Measurements from ENCODE around the gene NTHL1. TPM values are rescaled to one million over a fixed set of nuclear protein-coding genes. Genes with fewer than 3 reads are reported as not detected.

NTHL1 gene
- total RNA-seq, 6 donors from 2014 or later: 17.8 to 43.6 (median 28.8) TPM

DNA sequence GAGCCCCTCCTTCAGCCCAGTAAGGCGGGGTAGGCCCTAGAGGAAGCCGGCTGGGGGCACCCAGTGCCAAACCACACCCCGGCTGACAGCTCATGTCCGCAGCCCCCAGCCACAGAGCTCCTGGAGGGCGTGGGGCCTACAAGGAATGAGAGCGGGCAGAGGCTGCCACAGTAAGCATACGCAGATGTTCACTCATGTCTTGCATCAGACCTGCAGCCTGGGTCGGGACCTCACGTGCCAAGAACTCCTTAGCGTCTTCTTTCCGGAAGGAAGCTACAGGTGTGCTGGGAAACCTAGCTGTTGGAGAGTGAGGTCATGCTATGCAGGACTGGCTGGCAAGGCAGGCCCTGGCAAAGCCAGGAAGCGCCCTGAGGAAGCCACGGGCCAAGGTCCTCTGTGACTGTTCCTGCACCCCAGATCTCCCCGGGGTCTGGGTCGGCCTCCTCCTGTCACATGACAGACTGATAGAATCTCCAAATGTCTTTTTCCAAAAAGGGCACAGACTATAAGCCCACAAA, 39.6 kb downstream of the NTHL1 start:
- DNase-seq (peak in 1 of 2 donors; percentile 65), ATAC-seq (ENCODE audit: low FRiP score in 2 of 2) (peak in 1 of 2 donors; percentile 48)
- Histone ChIP-seq H3K27ac (peak overlapping the region; percentile 32 to 96 (median 90)), H3K36me3 (peaks cover 0 to 5% (median 3%) of the 10 kb centered on the region in 4 donors), H3K4me1 (peaks cover 54 to 69% (median 60%) of the 10 kb centered on the region in 4 donors), H3K4me3 (peak overlapping the region in 3 of 4 donors; percentile 67 to 100 (median 95)), H3K9me3 (no peaks in the 10 kb centered on the region), H3K27me3 (no peaks in the 10 kb centered on the region)
- 33 to 40% methylated on average over 10 to 15 of the region's 15 CpGs for WGBS, 2 donors
- TF ChIP-seq POLR2A (IDR thresholded peaks at IDR 0.05) (no peak), POLR2AphosphoS5 (IDR thresholded peaks at IDR 0.05) (peak in 1 of 2 donors; percentile 51)

DNA sequence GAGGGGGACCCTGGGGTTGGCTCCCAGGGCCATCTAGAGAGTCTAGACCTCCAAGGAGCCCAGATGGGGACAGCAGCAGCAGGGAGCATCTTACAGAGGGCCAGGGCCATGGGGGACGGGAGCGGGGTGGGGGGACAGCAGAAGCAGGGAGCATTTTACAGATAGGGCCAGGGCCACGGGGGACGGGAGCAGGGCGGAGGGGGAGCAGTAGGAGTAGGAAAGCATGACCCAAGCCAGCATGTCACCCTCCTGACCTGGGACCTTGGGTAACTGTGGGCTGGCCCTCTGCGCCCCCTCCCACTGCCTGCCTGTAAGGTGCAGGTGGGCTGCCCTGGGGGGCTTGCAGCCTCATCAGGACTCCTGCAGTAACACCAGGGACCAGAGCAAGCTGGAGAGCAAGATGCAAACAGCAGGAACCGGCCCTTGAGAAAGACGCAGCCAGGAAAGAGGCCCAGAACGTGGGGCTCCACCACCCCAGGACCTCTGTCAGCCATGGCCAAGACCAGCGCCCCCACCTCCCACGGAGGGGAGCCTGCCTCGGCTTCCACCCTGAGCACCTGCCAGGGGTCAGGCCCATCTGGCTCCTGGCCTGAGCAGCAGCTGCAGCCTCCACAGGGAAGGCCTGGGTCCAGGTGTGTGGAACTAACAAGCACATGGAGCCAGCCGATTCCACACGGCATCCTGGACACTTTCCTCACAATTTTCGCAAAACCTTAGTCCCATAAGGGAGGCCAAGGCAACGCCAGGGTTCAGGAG, 40.4 kb downstream of the NTHL1 start:
- H3K27me3 ChIP-seq: no peaks in the 10 kb centered on the region
- H3K27ac ChIP-seq: peak overlapping the region in 3 of 4 donors; percentile 32 to 85 (median 53)
- H3K4me3 ChIP-seq: peak overlapping the region in 1 of 4 donors; percentile 100
- ATAC-seq (ENCODE audit: low FRiP score in 2 of 2): no peak
- 82 to 85% methylated on average over 14 to 16 of the region's 16 CpGs for WGBS, 2 donors
- peaks cover 54 to 69% (median 60%) of the 10 kb centered on the region in 4 donors for H3K4me1 ChIP-seq
- peak in 1 of 2 donors; percentile 62 for DNase-seq
- TF ChIP-seq POLR2A (IDR thresholded peaks at IDR 0.05): no peak
- TF ChIP-seq POLR2AphosphoS5 (IDR thresholded peaks at IDR 0.05): no peak
- TF ChIP-seq EP300 (IDR thresholded peaks at IDR 0.05): no peak
- TF ChIP-seq, protein P1, sequence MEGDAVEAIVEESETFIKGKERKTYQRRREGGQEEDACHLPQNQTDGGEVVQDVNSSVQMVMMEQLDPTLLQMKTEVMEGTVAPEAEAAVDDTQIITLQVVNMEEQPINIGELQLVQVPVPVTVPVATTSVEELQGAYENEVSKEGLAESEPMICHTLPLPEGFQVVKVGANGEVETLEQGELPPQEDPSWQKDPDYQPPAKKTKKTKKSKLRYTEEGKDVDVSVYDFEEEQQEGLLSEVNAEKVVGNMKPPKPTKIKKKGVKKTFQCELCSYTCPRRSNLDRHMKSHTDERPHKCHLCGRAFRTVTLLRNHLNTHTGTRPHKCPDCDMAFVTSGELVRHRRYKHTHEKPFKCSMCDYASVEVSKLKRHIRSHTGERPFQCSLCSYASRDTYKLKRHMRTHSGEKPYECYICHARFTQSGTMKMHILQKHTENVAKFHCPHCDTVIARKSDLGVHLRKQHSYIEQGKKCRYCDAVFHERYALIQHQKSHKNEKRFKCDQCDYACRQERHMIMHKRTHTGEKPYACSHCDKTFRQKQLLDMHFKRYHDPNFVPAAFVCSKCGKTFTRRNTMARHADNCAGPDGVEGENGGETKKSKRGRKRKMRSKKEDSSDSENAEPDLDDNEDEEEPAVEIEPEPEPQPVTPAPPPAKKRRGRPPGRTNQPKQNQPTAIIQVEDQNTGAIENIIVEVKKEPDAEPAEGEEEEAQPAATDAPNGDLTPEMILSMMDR (IDR thresholded peaks at IDR 0.05): no peak
- H3K9me3 ChIP-seq: no peaks in the 10 kb centered on the region
- H3K36me3 ChIP-seq: peaks cover 3 to 13% (median 11%) of the 10 kb centered on the region in 4 donors

DNA sequence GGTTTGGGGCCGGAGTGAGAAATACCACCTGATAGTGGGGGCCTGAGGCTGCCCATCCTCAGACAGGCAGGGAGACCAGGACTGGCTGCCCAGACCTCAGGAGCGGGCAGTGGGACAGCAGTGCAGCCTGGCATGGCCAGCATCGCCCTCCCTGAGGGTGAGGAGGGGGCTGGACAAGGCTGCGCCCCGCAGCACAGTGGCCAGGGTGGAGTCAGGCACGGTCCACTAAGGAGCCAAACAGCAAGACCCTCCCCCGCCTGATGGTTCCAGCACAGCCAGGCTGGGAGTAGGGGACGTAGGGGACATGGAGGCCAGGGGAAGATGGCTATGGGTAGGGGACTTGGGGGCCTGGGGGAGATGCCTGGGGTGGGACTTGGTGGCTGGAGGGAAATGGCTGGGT, 41.3 kb downstream of the NTHL1 start:
- H3K9me3 ChIP-seq: no peaks in the 10 kb centered on the region
- peaks cover 54 to 69% (median 60%) of the 10 kb centered on the region in 4 donors for H3K4me1 ChIP-seq
- H3K4me3 ChIP-seq: no peak overlapping the region
- ATAC-seq (ENCODE audit: low FRiP score in 2 of 2) (no peak), DNase-seq (peak in 1 of 2 donors; percentile 59)
- no peaks in the 10 kb centered on the region for H3K27me3 ChIP-seq
- 92 to 96% methylated on average over 6 of the region's 8 CpGs for WGBS, 2 donors
- no peak overlapping the region for H3K27ac ChIP-seq
- TF ChIP-seq POLR2AphosphoS5 (IDR thresholded peaks at IDR 0.05): no peak
- TF ChIP-seq POLR2A (IDR thresholded peaks at IDR 0.05): no peak
- no peak for TF ChIP-seq EP300 (IDR thresholded peaks at IDR 0.05)
- peaks cover 12 to 23% (median 20%) of the 10 kb centered on the region in 4 donors for H3K36me3 ChIP-seq

DNA sequence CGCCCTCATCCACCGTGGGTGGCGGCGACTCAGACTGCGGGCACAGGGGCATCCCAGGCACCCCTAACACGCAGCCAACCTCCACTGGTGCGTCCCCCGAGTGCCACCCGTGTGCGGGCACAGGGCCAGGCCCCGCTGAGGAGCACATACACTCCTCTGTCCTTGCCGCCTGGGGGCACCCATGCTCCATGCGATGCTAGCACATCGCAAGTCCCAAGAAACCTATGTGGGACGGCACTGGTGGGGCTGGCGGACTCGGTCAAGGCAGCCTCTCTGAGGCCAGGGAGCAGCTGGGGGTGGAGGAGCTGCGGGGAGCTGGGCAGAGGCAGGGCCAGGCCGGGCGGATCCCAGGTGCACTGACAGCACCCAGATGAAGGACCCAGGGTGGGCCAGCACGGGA, 42.0 kb downstream of the NTHL1 start:
- ATAC-seq (ENCODE audit: low FRiP score in 2 of 2): no peak
- H3K27ac ChIP-seq: peak overlapping the region in 1 of 4 donors; percentile 49
- WGBS, 2 donors: 63 to 64% methylated on average over 10 to 14 of the region's 21 CpGs
- peaks cover 54 to 67% (median 59%) of the 10 kb centered on the region in 4 donors for H3K4me1 ChIP-seq
- H3K4me3 ChIP-seq: no peak overlapping the region
- TF ChIP-seq EP300 (IDR thresholded peaks at IDR 0.05) (no peak), POLR2AphosphoS5 (IDR thresholded peaks at IDR 0.05) (no peak)
- TF ChIP-seq, protein P1 (IDR thresholded peaks at IDR 0.05): peak in 2 of 6 experiments; percentile 23 to 49
- H3K9me3 ChIP-seq: no peaks in the 10 kb centered on the region
- no peaks in the 10 kb centered on the region for H3K27me3 ChIP-seq
- no peak for DNase-seq
- peaks cover 17 to 29% (median 27%) of the 10 kb centered on the region in 4 donors for H3K36me3 ChIP-seq

DNA sequence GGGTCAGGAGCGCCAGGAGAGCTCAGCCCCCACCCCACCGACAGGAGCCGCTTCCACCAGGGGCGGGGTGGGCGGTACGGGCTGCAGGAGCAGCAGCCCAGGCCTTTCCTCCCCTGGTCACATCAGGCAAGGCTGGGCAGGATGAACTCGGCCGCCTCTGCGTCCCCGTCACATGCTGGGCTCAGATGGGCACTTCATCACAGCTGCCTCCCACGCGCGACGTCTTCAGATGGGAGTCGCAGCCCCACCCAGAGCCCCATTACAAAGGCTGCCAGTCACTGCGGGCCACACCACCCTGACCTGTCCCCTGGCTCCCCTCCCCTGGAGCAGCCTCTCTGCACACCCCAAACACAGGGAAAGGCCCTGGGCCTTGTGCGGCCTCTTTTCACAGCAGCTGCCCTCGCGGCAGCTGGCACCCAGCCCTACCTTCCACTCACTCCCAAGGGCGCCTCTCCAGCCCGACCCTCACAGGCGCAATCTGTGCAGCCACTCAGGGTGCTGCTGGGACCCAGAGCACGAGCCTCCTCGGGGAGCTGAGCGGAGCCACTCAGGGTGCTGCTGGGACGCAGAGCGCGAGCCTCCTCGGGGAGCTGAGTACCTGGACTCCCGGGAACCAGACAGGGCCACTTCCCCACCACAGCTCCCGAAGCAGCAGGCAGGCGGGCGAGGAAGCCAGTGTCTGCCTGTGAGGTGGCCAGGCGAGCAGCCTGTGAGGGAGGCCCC, 42.7 kb downstream of the NTHL1 start:
- Histone ChIP-seq H3K27ac (peak overlapping the region in 1 of 4 donors; percentile 49), H3K27me3 (no peaks in the 10 kb centered on the region), H3K4me1 (peaks cover 48 to 60% (median 52%) of the 10 kb centered on the region in 4 donors), H3K36me3 (peaks cover 17 to 36% (median 32%) of the 10 kb centered on the region in 4 donors), H3K4me3 (no peak overlapping the region), H3K9me3 (no peaks in the 10 kb centered on the region)
- ATAC-seq (ENCODE audit: low FRiP score in 2 of 2) (no peak), DNase-seq (peak in 1 of 2 donors; percentile 75)
- TF ChIP-seq, protein P1 (IDR thresholded peaks at IDR 0.05): no peak
- TF ChIP-seq EP300 (IDR thresholded peaks at IDR 0.05): no peak
- no peak for TF ChIP-seq POLR2AphosphoS5 (IDR thresholded peaks at IDR 0.05)
- TF ChIP-seq POLR2A (IDR thresholded peaks at IDR 0.05): no peak
- WGBS, 2 donors: 69 to 80% methylated on average over 13 to 31 of the region's 34 CpGs
